HG03097 (cell line): ENCODE results near the gene SNCAIP.
A peak's percentile ranks its signal among the peaks of the same experiment; 100 is the strongest.

Experiments used
- ATAC-seq: cut with Tn5 transposase; IDR thresholded peaks from one replicate; pipeline ENCODE4 v1.9.1; 2021; ENCODE audit not compliant: unreplicated experiment, low FRiP score

SNCAIP gene

DNA sequence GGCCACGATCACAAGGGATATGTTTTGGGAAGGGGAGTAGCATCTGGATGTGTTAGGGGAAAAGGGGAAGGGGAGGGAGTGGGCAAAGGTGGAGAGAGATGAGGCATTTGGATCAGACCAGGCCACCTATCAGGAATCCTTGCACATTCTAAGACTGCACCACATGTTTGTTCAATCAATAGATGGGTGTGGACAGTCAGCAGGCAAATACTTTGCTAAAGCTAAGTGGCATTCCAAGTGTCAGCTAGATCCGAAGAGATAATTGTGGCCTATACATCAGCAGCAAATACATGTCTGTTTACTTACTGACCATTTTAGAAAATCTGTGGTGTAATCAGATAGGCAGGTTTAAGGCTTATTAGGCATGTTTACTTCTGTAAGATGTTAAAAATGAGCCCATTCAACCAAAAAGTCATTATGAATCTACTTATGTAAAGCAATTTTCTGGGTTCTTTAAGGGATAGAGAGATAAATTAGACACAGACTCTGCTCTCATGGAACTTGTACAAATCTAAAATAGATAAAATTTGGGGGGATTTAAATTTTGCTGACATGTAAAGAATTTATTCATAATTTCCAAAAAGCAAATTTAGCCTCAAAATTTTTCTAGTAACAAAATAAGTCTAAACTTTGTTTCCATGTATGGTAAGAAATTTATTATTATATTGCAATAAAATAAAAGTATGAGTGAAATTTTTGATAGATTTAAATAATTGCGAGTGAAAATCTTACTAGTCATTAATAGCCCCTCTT is 107.3 kb downstream of the SNCAIP start:
- no peak for ATAC-seq

- no peak for ATAC-seq
Measured at GRCh38 chr5:122420091-122420490, 108.1 kb downstream of the SNCAIP start.

- ATAC-seq: no peak
Measured at GRCh38 chr5:122420537-122421236, 108.7 kb downstream of the SNCAIP start.

DNA sequence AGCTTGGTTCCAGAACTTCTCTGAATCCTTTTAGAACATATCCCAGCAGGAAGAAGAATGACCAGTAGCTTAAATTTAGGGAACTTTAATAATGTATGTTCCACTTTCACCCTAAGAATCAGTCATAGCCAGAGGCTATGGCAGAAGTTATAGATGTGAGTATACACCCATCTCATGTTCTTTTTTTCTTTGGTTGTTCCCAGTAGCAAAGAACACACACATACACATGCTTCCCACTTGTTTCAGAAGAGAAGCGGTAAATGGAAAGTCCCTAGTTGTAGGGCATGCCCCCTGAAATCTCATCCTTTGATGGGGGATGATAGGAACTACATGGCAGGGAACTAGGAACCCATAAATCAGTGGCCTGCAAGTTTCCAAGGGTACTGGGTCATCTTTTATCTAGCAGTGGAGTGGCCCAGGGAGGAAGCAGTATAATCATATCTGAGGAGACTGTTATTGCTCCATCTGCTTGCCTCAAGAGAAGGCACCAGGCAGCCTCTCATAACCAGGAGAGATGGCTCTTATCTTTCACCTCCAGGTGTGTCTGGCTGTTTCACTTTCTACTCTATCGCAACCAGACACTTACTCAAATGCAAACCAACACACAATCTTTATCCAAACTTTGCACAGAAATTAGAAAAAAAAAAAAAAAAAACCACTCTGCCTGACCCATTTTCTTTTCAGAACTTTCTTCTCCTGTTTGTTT is 109.5 kb downstream of the SNCAIP start:
- ATAC-seq: peak; percentile 89

DNA sequence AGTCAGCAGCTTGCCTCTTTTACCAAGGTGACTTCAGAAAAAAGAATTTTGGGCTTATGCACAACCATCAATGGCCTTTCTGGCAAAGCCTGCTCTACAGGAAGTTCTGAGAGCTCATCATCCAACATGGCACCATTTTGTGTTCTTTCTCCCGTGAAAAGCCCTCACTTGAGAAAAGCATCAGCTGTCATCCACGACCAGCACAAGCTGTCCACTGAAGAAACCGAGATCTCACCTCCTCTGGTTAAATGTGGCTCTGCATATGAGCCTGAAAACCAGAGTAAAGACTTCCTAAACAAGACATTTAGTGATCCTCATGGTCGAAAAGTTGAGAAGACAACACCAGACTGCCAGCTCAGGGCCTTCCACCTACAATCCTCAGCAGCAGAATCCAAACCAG is 111.2 kb downstream of the SNCAIP start:
- no peak for ATAC-seq

GRCh38 chr5:122424132-122424531 is 112.1 kb downstream of the SNCAIP start:
- no peak for ATAC-seq

GRCh38 chr5:122426301-122426700 is 114.3 kb downstream of the SNCAIP start:
- ATAC-seq: no peak

DNA sequence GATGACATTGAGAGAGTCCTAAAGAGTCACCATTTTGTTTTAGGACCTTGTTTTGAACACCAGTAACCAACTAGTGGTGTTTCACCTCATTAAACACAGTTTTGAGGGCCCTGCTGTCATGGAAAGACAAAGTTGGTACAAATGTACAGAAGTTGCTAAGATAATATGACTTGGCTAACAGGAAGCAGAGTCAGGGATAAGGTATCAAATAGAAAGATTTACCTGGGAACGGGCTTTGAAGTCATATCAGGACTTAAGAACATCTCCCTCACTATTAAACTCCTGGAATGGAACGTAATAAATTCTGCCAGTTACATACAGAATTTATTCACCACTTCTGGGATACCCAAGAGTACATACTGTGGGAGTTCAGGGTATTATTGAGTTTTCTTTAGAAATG is 115.6 kb downstream of the SNCAIP start:
- ATAC-seq: no peak

DNA sequence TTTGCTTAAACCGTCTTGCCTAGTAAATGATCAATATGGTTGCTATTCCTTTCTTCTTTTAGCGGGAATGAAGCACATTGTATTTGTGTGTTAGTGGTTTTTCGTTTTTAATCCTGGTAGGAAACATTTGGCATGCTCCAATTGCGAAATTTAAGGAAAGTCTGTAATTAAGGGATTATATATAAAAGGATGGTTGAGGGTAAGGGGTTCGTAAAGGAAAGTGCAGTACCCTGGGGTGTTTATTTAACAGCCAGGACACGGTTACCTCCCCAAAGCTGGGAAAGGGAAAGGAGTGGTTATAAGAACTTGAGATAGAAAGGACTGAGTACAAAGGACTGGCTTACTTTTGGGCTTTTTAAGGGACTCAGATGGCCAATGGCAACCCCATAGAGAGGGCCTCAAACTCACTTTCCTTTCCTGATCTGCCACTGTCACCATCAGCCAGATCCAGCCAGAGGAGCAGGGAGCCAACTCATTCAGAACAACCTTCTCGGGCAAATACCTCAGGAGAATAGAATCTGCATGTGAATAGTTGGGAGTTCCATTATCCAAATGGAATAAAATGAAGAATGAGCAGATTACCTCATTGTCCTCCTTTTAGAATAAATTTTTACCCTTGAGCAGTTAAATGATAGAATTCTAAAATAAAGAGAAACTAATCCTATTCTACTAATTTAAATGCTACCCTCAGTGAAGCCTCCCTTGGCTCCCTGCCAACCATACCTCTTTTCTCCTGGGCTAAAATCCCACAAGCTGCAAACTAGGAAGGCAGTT is 117.7 kb downstream of the SNCAIP start:
- no peak for ATAC-seq

- no peak for ATAC-seq
Measured at GRCh38 chr5:122430319-122430586, 118.2 kb downstream of the SNCAIP start.

GRCh38 chr5:122431298-122431697 is 119.3 kb downstream of the SNCAIP start:
- no peak for ATAC-seq

GRCh38 chr5:122434205-122434970 is 122.4 kb downstream of the SNCAIP start:
- ATAC-seq: no peak

DNA sequence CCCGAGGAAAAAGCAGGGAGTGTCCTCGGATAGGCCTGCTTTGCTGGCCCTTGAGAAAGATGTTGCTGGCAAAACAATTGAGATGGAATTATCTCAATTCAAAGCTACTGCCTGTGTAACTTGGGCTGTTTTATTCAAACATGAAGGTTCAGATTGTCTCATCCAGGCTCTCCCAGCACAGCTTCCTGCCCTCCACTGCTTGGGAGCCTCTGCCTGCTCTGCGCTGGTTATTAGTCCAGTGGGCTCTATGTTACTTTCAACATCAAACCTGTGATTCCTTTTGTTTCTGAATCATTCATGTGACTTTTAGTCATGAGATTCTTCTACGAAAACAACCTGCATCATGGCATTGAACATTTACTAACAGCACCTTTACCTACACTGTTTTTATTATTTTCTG is 123.2 kb downstream of the SNCAIP start:
- ATAC-seq: no peak

- no peak for ATAC-seq
Measured at GRCh38 chr5:122435761-122436160, 123.7 kb downstream of the SNCAIP start.

DNA sequence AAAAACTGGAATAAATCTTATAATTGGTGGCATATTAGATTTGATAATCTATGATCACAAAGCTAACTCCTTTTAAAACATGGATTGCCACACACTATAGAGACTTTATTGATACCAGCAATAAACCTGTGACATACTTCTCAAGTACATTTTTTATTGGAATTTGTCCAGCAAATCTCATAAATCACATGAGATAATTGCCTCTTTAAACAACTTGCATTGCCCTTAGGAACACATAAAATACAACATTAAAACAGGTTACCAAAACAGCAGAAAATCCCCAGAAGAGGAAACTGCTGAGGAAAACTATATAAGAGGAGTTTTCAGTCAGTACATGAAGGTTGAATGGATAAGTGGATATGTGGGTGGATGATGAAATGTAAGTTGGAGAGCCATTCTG is 124.6 kb downstream of the SNCAIP start:
- ATAC-seq: no peak

DNA sequence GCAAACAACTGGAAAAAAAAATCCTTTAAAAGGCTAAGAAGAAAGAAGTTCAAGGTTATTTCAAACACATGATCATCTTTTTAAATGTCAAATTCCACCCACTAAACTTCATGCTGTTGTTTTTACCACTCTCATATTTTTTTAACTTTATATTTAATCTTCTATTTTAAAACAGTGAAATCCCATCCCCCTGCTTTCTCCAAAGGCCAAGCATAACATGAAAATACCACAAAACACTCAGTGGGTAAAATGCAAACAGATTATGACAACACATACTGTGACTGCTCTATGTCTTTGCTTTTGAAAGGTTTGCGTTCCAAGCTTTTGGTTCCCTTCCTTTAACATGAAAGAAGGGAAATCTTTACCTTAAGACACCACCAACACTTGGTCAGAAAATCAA is 127.6 kb downstream of the SNCAIP start:
- no peak for ATAC-seq

DNA sequence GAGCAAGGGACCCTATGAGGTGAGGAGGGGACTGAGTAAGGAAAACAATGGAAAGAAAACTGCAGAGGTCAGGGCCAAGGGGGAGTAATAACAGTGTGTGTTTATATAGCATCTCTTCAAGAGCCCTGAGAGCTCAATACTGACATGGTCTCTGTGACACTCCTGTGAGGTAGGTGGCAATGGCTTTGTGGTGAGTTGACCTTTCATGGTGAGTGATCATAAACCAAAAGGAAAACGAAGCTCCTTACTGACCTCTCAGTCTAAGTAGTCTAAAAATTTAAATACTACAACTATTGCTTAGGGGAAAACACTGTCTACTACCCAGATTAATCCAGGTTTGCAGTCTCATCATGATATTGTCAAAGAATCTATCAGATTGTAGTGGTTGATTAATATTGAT is 130.9 kb downstream of the SNCAIP start:
- no peak for ATAC-seq

DNA sequence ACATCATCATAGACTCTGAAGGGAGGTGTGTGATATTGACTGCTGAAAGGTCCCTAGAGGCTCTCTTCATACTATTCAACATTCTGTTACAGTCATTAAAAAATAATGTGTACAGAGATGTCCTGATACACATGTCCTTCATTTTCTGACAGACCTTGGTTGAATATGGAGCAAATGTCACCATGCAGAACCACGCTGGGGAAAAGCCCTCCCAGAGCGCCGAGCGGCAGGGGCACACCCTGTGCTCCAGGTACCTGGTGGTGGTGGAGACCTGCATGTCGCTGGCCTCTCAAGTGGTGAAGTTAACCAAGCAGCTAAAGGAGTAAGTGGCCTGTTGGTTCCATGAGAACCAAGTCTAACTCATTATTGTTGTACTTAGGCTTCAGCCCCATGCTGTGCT is 132.4 kb downstream of the SNCAIP start:
- ATAC-seq: no peak

GRCh38 chr5:122445070-122445469 is 133.0 kb downstream of the SNCAIP start:
- ATAC-seq: no peak

GRCh38 chr5:122447072-122447471 is 135.0 kb downstream of the SNCAIP start:
- no peak for ATAC-seq
